CD14-positive monocyte (primary cell): ENCODE measurements around the gene TMEM219. TPM values are rescaled to one million over a fixed set of nuclear protein-coding genes. Genes with fewer than 3 reads are reported as not detected.

Source experiments
- DNase-seq, 3 donors: peaks; one replicate each; pipeline ENCODE4 v3.0.0-alpha.2; 2011 to 2022
- H2AFZ ChIP-seq: 2 replicates; pipeline ENCODE4 v1.6.0; 2012; ENCODE audit warnings: mild to moderate bottlenecking, low read depth, low read length, inconsistent platforms; ENCODE audit not compliant: insufficient read depth, poor library complexity, severe bottlenecking
- H3K27ac ChIP-seq, 2 donors: 1 replicate in 1 of 2; 2 replicates in 1 of 2; pipeline ENCODE4 v1.5.1; 2012 to 2013; ENCODE audit warnings: low read length in 2 of 2, control low read depth in 1 of 2, inconsistent platforms in 1 of 2, low read depth in 1 of 2, mild to moderate bottlenecking in 1 of 2
- H3K27me3 ChIP-seq, 2 donors: one replicate each; pipeline versions ENCODE4 v1.6.0 to v1.6.1; 2011 to 2013; ENCODE audit warnings: low read length in 2 of 2; ENCODE audit not compliant: control insufficient read depth in 2 of 2, insufficient read depth in 2 of 2
- H3K36me3 ChIP-seq, 2 donors: replicated peaks in 1 of 2; 1 replicate in 1 of 2; 2 replicates in 1 of 2; pipeline versions ENCODE4 v1.5.1 to v1.6.1; 2012 to 2013; ENCODE audit warnings: low read length in 2 of 2, control low read depth in 1 of 2, inconsistent platforms in 1 of 2, mild to moderate bottlenecking in 1 of 2; ENCODE audit not compliant: insufficient read depth in 2 of 2, control insufficient read depth in 1 of 2
- H3K4me1 ChIP-seq, 2 donors: 1 replicate in 1 of 2; 2 replicates in 1 of 2; pipeline versions ENCODE4 v1.5.1 to v1.6.1; 2012 to 2013; ENCODE audit warnings: low read length in 2 of 2, control low read depth in 1 of 2, inconsistent platforms in 1 of 2, mild to moderate bottlenecking in 1 of 2, moderate library complexity in 1 of 2; ENCODE audit not compliant: insufficient read depth in 2 of 2, control insufficient read depth in 1 of 2
- H3K4me2 ChIP-seq: replicated peaks from 2 replicates; pipeline ENCODE3; 2012; ENCODE audit warnings: low read length, moderate library complexity, mild to moderate bottlenecking; ENCODE audit not compliant: poor library complexity, severe bottlenecking; ENCODE audit errors: extremely low read depth
- H3K4me3 ChIP-seq, 3 experiments: fragments of 200-600 bp in 1 of 3; sonication (generic) in 1 of 3; replicated peaks in 1 of 3; 1 replicate in 2 of 3; 2 replicates in 1 of 3; pipeline ENCODE4 v1.5.1; 2011 to 2013; ENCODE audit warnings: low read length in 3 of 3, mild to moderate bottlenecking in 3 of 3, control low read depth in 2 of 3, low read depth in 2 of 3, inconsistent platforms in 1 of 3, moderate library complexity in 1 of 3
- H3K79me2 ChIP-seq: 2 replicates; pipeline ENCODE4 v1.6.0; 2012; ENCODE audit warnings: mild to moderate bottlenecking, control low read depth, inconsistent platforms, low read length, moderate library complexity; ENCODE audit not compliant: insufficient read depth
- H3K9ac ChIP-seq: 2 replicates; pipeline ENCODE4 v1.6.0; 2017; ENCODE audit warnings: low read length, mild to moderate bottlenecking; ENCODE audit not compliant: insufficient read depth, poor library complexity, severe bottlenecking
- H3K9me3 ChIP-seq, 2 donors: replicated peaks in 1 of 2; 1 replicate in 1 of 2; 2 replicates in 1 of 2; pipeline versions ENCODE4 v1.5.1 to v1.6.1; 2012 to 2013; ENCODE audit warnings: low read length in 2 of 2, control low read depth in 1 of 2; ENCODE audit not compliant: control insufficient read depth in 1 of 2, insufficient read depth in 1 of 2
- H4K20me1 ChIP-seq: 2 replicates; pipeline ENCODE4 v1.6.0; 2012; ENCODE audit warnings: mild to moderate bottlenecking, low read length, control low read depth, moderate library complexity; ENCODE audit not compliant: insufficient read depth
- H3K27ac Mint-ChIP-seq, 7 donors: one replicate each; pipeline ENCODE4 v1.8.0; 2020; ENCODE audit warnings: mild to moderate bottlenecking in 7 of 7, mixed read lengths in 7 of 7, moderate library complexity in 6 of 7, inconsistent platforms in 2 of 7
- H3K27me3 Mint-ChIP-seq, 3 donors: one replicate each; pipeline ENCODE4 v1.8.0; 2021 to 2022; ENCODE audit warnings: low read depth in 3 of 3, mild to moderate bottlenecking in 3 of 3, mixed read lengths in 3 of 3, moderate library complexity in 3 of 3, inconsistent platforms in 1 of 3
- H3K36me3 Mint-ChIP-seq, 2 donors: one replicate each; pipeline ENCODE4 v1.8.0; 2020; ENCODE audit warnings: mixed read lengths in 2 of 2, inconsistent platforms in 1 of 2, mild to moderate bottlenecking in 1 of 2
- H3K4me1 Mint-ChIP-seq: one replicate; pipeline ENCODE4 v1.8.0; 2020; ENCODE audit warnings: mild to moderate bottlenecking, mixed read lengths
- H3K4me3 Mint-ChIP-seq, 2 donors: one replicate each; pipeline ENCODE4 v1.8.0; 2020; ENCODE audit warnings: mild to moderate bottlenecking in 2 of 2, mixed read lengths in 2 of 2, moderate library complexity in 1 of 2
- H3K9me3 Mint-ChIP-seq, 7 donors: one replicate each; pipeline ENCODE4 v1.8.0; 2020 to 2022; ENCODE audit warnings: mixed read lengths in 7 of 7, mild to moderate bottlenecking in 6 of 7, moderate library complexity in 6 of 7, inconsistent platforms in 2 of 7
- WGBS: methylation state at CpG from one replicate; pipeline ENCODE4 v1.1.5; 2013; ENCODE audit warnings: missing lambda C conversion rate; ENCODE audit not compliant: insufficient coverage; 5-methylcytosine and 5-hydroxymethylcytosine counted together
- intact Hi-C, 2 donors: fragments of 100-400 bp; cut with micrococcal nuclease; formaldehyde crosslinking; loops; one replicate each; pipeline versions ENCODE4 v1.15.0 to v1.15.1; 2023
- polyA plus RNA-seq, 3 donors: library from polyadenylated mRNA; depleted of rRNA in 1 of 3; unstranded in 2 of 3; stranded (reverse) in 1 of 3; fragments of 300-500 nt in 2 of 3; fragments of >200 nt in 1 of 3; fragmentation: Illumina TruSeq in 2 of 3; gene quantifications; 1 replicate in 2 of 3; 2 replicates in 1 of 3; pipeline ENCODE4 v1.2.3, GENCODE V29; 2012 to 2021
- TF ChIP-seq, protein P1 (sequence below): fragments of 200-600 bp; IDR thresholded peaks from one replicate; pipeline ENCODE4 v1.8.0; 2022; ENCODE audit warnings: antibody characterized with exemption, mild to moderate bottlenecking

TMEM219 gene
- polyA plus RNA-seq, 3 donors, result 157 to 265 (median 227) TPM

GRCh38 chr16:29913514-29913913 is 48.4 kb upstream of the TMEM219 start:
- TF ChIP-seq, protein P1, sequence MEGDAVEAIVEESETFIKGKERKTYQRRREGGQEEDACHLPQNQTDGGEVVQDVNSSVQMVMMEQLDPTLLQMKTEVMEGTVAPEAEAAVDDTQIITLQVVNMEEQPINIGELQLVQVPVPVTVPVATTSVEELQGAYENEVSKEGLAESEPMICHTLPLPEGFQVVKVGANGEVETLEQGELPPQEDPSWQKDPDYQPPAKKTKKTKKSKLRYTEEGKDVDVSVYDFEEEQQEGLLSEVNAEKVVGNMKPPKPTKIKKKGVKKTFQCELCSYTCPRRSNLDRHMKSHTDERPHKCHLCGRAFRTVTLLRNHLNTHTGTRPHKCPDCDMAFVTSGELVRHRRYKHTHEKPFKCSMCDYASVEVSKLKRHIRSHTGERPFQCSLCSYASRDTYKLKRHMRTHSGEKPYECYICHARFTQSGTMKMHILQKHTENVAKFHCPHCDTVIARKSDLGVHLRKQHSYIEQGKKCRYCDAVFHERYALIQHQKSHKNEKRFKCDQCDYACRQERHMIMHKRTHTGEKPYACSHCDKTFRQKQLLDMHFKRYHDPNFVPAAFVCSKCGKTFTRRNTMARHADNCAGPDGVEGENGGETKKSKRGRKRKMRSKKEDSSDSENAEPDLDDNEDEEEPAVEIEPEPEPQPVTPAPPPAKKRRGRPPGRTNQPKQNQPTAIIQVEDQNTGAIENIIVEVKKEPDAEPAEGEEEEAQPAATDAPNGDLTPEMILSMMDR, result no peak
- peaks cover 16% of the 10 kb centered on the region for H3K4me1 Mint-ChIP-seq
- no peak overlapping the region for H2AFZ ChIP-seq
- H3K27me3 ChIP-seq, result no peaks in the 10 kb centered on the region
- intact Hi-C loops, result no loop called here
- DNase-seq, result no peak
- H3K9me3 ChIP-seq, result no peaks in the 10 kb centered on the region
- no peak overlapping the region for H3K27ac Mint-ChIP-seq
- H3K4me1 ChIP-seq, result peaks cover 14 to 16% of the 10 kb centered on the region in 2 donors
- no peaks in the 10 kb centered on the region for H3K79me2 ChIP-seq
- H3K9me3 Mint-ChIP-seq, result peaks cover 0 to 2% (median 0%) of the 10 kb centered on the region in 7 donors
- peaks cover 16 to 49% of the 10 kb centered on the region in 2 donors for H3K36me3 ChIP-seq
- H4K20me1 ChIP-seq, result peaks cover 7% of the 10 kb centered on the region
- H3K4me3 Mint-ChIP-seq, result no peak overlapping the region
- no peak overlapping the region for H3K4me2 ChIP-seq
- no peak overlapping the region for H3K27ac ChIP-seq
- H3K36me3 Mint-ChIP-seq, result peaks cover 47 to 54% of the 10 kb centered on the region in 2 donors
- no peak overlapping the region for H3K4me3 ChIP-seq
- H3K27me3 Mint-ChIP-seq, result no peaks in the 10 kb centered on the region
- H3K9ac ChIP-seq, result no peak overlapping the region
- WGBS, result 95% methylated on average over 3 of the region's 8 CpGs

DNA sequence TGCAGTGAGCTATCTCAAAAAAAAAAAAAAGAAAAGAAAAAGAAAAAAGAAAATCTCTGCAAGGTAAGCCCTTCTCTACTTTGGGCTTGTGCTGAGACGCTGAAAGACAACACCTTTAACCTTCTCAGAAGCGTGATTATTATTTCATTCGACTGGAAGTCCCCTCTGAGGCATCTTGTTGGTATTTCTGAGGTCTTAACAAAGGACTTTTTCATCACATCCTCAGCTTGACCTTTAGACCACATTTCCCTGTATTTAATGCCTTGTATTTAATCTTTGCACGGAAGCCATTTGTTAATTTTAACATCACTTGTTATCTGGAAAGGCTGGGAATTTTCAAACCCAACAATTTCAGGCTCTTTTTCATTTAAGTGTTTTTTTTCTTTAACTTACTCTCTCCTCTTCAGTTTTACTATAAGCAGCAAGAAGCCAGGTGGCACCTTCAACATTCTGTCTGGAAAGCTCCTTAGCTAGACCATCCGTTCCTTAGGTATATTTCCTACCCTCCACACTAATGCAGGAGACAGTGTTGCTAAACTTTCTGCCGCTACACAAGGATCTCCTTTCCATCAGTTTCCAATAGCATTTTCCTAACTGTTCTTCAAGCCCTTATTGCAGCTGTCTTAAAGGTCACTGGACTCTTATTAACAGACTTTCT is 46.2 kb upstream of the TMEM219 start:
- no peaks in the 10 kb centered on the region for H3K79me2 ChIP-seq
- intact Hi-C loops, result no loop called here
- H3K27me3 ChIP-seq, result no peaks in the 10 kb centered on the region
- H3K4me3 ChIP-seq, result no peak overlapping the region
- H3K27me3 Mint-ChIP-seq, result no peaks in the 10 kb centered on the region
- H3K36me3 ChIP-seq, result peaks cover 34 to 69% of the 10 kb centered on the region in 2 donors
- H4K20me1 ChIP-seq, result peaks cover 12% of the 10 kb centered on the region
- H3K4me1 ChIP-seq, result no peaks in the 10 kb centered on the region
- no peak for DNase-seq
- no peak overlapping the region for H3K4me2 ChIP-seq
- H3K27ac ChIP-seq, result no peak overlapping the region
- TF ChIP-seq, protein P1, result no peak
- H3K4me3 Mint-ChIP-seq, result no peak overlapping the region
- no peak overlapping the region for H3K27ac Mint-ChIP-seq
- H3K9ac ChIP-seq, result no peak overlapping the region
- WGBS, result 100% methylated on average over 3 of the region's 6 CpGs
- H3K9me3 Mint-ChIP-seq, result peaks cover 0 to 2% (median 0%) of the 10 kb centered on the region in 7 donors
- H3K9me3 ChIP-seq, result no peaks in the 10 kb centered on the region
- H2AFZ ChIP-seq, result no peak overlapping the region
- peaks cover 62 to 73% of the 10 kb centered on the region in 2 donors for H3K36me3 Mint-ChIP-seq
- no peaks in the 10 kb centered on the region for H3K4me1 Mint-ChIP-seq
